MM.1S (cell line): ENCODE measurements around the gene TMPRSS12.

Experiments
- DNase-seq: peaks from one replicate; pipeline ENCODE4 v3.0.0-alpha.2; 2015
- H2AFZ ChIP-seq: fragments of 300-600 bp; sonication (generic); 2 replicates; pipeline ENCODE4 v1.6.0; 2016; ENCODE audit warnings: antibody characterized with exemption, low read length
- H3F3A ChIP-seq: fragments of 300-600 bp; sonication (generic); 2 replicates; pipeline ENCODE4 v1.6.1; 2016; ENCODE audit warnings: mild to moderate bottlenecking, antibody characterized with exemption, low read length, moderate library complexity, mixed read lengths; ENCODE audit not compliant: insufficient read depth
- H3K27ac ChIP-seq: fragments of 300-600 bp; sonication (generic); 2 replicates; pipeline ENCODE4 v1.5.1; 2016; ENCODE audit warnings: mild to moderate bottlenecking, low read length
- H3K27me3 ChIP-seq: fragments of 300-600 bp; sonication (generic); replicated peaks from 2 replicates; pipeline ENCODE4 v1.6.0; 2016; ENCODE audit warnings: low read length; ENCODE audit not compliant: insufficient read depth
- H3K36me3 ChIP-seq: fragments of 300-600 bp; sonication (generic); replicated peaks from 2 replicates; pipeline ENCODE4 v1.6.1; 2016; ENCODE audit warnings: mild to moderate bottlenecking, low read length, mixed read lengths; ENCODE audit not compliant: insufficient read depth
- H3K4me1 ChIP-seq: fragments of 300-600 bp; sonication (generic); 2 replicates; pipeline ENCODE4 v1.6.1; 2016; ENCODE audit warnings: low read length, mixed read lengths
- H3K4me2 ChIP-seq: fragments of 300-600 bp; sonication (generic); 2 replicates; pipeline ENCODE4 v1.6.0; 2016; ENCODE audit warnings: low read depth, low read length
- H3K4me3 ChIP-seq: fragments of 300-600 bp; sonication (generic); 2 replicates; pipeline ENCODE4 v1.5.1; 2016; ENCODE audit warnings: low read length, mixed read lengths
- H3K79me2 ChIP-seq: fragments of 300-600 bp; sonication (generic); 2 replicates; pipeline ENCODE4 v1.6.1; 2016; ENCODE audit warnings: mixed run types, low read length, mixed read lengths
- H3K9ac ChIP-seq: fragments of 300-600 bp; sonication (generic); 2 replicates; pipeline ENCODE4 v1.6.1; 2016; ENCODE audit warnings: low read length, mixed read lengths
- H3K9me2 ChIP-seq: fragments of 300-600 bp; sonication (generic); replicated peaks from 2 replicates; pipeline ENCODE4 v1.6.1; 2016; ENCODE audit warnings: mild to moderate bottlenecking, low read length, mixed read lengths; ENCODE audit not compliant: insufficient read depth
- H3K9me3 ChIP-seq: fragments of 300-600 bp; sonication (generic); replicated peaks from 2 replicates; pipeline ENCODE4 v1.6.1; 2016; ENCODE audit warnings: mild to moderate bottlenecking, low read length, mixed read lengths; ENCODE audit not compliant: insufficient read depth
- H4K20me1 ChIP-seq: fragments of 300-600 bp; sonication (generic); 2 replicates; pipeline ENCODE4 v1.6.1; 2016; ENCODE audit warnings: mild to moderate bottlenecking, low read length, moderate library complexity, mixed read lengths; ENCODE audit not compliant: insufficient read depth
- CTCF ChIP-seq: fragments of 300-600 bp; sonication (generic); IDR thresholded peaks from 2 replicates; pipeline ENCODE4 v1.5.1; 2016; ENCODE audit warnings: antibody characterized with exemption, low read length, mixed read lengths
- EZH2 ChIP-seq: fragments of 300-600 bp; sonication (generic); optimal IDR thresholded peaks from 2 replicates; pipeline ENCODE3; 2017; ENCODE audit warnings: low read depth, mild to moderate bottlenecking, antibody characterized with exemption, low read length, mixed read lengths
- EZH2phosphoT487 ChIP-seq: fragments of 300-600 bp; sonication (generic); IDR thresholded peaks from 2 replicates; pipeline ENCODE4 v1.6.1; 2018; ENCODE audit warnings: antibody characterized with exemption, low read length

Gene TMPRSS12

GRCh38 chr12:50840809-50841487 is 1.8 kb upstream of the TMPRSS12 start:
- H3K4me2 ChIP-seq, result no peak overlapping the region
- H3K27ac ChIP-seq, result no peak overlapping the region
- no peaks in the 10 kb centered on the region for H3F3A ChIP-seq
- H3K79me2 ChIP-seq, result no peaks in the 10 kb centered on the region
- no peaks in the 10 kb centered on the region for H4K20me1 ChIP-seq
- H3K9ac ChIP-seq, result no peak overlapping the region
- H3K4me3 ChIP-seq, result no peak overlapping the region
- no peaks in the 10 kb centered on the region for H3K27me3 ChIP-seq
- H3K36me3 ChIP-seq, result no peaks in the 10 kb centered on the region
- H3K4me1 ChIP-seq, result no peaks in the 10 kb centered on the region
- H2AFZ ChIP-seq, result no peak overlapping the region
- no peak for DNase-seq
- no peak for TF ChIP-seq EZH2
- no peak for TF ChIP-seq EZH2phosphoT487
- TF ChIP-seq CTCF, result no peak
- no peaks in the 10 kb centered on the region for H3K9me2 ChIP-seq
- H3K9me3 ChIP-seq, result no peaks in the 10 kb centered on the region

GRCh38 chr12:50841716-50842531 is 802 bp upstream of the TMPRSS12 start:
- no peaks in the 10 kb centered on the region for H3F3A ChIP-seq
- H2AFZ ChIP-seq, result no peak overlapping the region
- no peaks in the 10 kb centered on the region for H3K27me3 ChIP-seq
- H3K4me1 ChIP-seq, result no peaks in the 10 kb centered on the region
- TF ChIP-seq EZH2, result no peak
- TF ChIP-seq CTCF, result no peak
- TF ChIP-seq EZH2phosphoT487, result no peak
- H3K9me3 ChIP-seq, result no peaks in the 10 kb centered on the region
- H3K4me3 ChIP-seq, result no peak overlapping the region
- H3K27ac ChIP-seq, result no peak overlapping the region
- no peaks in the 10 kb centered on the region for H3K36me3 ChIP-seq
- no peaks in the 10 kb centered on the region for H3K9me2 ChIP-seq
- no peak overlapping the region for H3K4me2 ChIP-seq
- DNase-seq, result no peak
- no peaks in the 10 kb centered on the region for H3K79me2 ChIP-seq
- no peak overlapping the region for H3K9ac ChIP-seq
- H4K20me1 ChIP-seq, result no peaks in the 10 kb centered on the region

GRCh38 chr12:50845021-50845647 is 2.4 kb downstream of the TMPRSS12 start:
- DNase-seq, result no peak
- H3K9me3 ChIP-seq, result no peaks in the 10 kb centered on the region
- no peaks in the 10 kb centered on the region for H4K20me1 ChIP-seq
- no peaks in the 10 kb centered on the region for H3K36me3 ChIP-seq
- H2AFZ ChIP-seq, result no peak overlapping the region
- H3K9ac ChIP-seq, result no peak overlapping the region
- no peak overlapping the region for H3K4me2 ChIP-seq
- no peaks in the 10 kb centered on the region for H3K79me2 ChIP-seq
- no peaks in the 10 kb centered on the region for H3F3A ChIP-seq
- H3K4me1 ChIP-seq, result no peaks in the 10 kb centered on the region
- TF ChIP-seq CTCF, result no peak
- TF ChIP-seq EZH2, result no peak
- no peak for TF ChIP-seq EZH2phosphoT487
- H3K27ac ChIP-seq, result no peak overlapping the region
- H3K27me3 ChIP-seq, result no peaks in the 10 kb centered on the region
- no peak overlapping the region for H3K4me3 ChIP-seq
- H3K9me2 ChIP-seq, result no peaks in the 10 kb centered on the region
